NT2/D1 (cell line): ENCODE measurements around the gene RCN1.

Experiments used
- YY1 ChIP-seq: IDR thresholded peaks from 2 replicates; pipeline ENCODE4 v1.6.1; 2011; ENCODE audit not compliant: insufficient read length, insufficient read depth
- ZNF274 ChIP-seq: IDR thresholded peaks from 2 replicates; pipeline ENCODE4 v1.6.1; 2011; ENCODE audit warnings: mild to moderate bottlenecking, low read depth, low read length

GRCh38 chr11:32116668-32117067 lies 25.8 kb downstream of the RCN1 start:
- TF ChIP-seq YY1 (no peak), ZNF274 (no peak)
